ENCODE measurements around the gene ANKK1. TPM values are rescaled to one million over a fixed set of nuclear protein-coding genes. Genes with fewer than 3 reads are reported as not detected.

ANKK1 gene
- 1.1 and 1.6 TPM in 2 replicates for total RNA-seq

GRCh38 chr11:113387605-113388211, at the start of gene ANKK1:
Gene ANKK1, plus strand, starts transcription at chr11:113387779. Its CDS starts 106 bp downstream, at chr11:113387885.

Other genes starting within 250 kb of the ANKK1 start
- gene TTC12, start 73.2 kb upstream of the ANKK1 start, total RNA-seq: 17.5 and 20.8 TPM in 2 replicates
- 2.0 TPM in 1 of 2 replicates, not detected in the other for gene DRD2, start 87.6 kb downstream of the ANKK1 start, total RNA-seq